Measurements from ENCODE around the gene LRRC43.

The LRRC43 gene, protein sequence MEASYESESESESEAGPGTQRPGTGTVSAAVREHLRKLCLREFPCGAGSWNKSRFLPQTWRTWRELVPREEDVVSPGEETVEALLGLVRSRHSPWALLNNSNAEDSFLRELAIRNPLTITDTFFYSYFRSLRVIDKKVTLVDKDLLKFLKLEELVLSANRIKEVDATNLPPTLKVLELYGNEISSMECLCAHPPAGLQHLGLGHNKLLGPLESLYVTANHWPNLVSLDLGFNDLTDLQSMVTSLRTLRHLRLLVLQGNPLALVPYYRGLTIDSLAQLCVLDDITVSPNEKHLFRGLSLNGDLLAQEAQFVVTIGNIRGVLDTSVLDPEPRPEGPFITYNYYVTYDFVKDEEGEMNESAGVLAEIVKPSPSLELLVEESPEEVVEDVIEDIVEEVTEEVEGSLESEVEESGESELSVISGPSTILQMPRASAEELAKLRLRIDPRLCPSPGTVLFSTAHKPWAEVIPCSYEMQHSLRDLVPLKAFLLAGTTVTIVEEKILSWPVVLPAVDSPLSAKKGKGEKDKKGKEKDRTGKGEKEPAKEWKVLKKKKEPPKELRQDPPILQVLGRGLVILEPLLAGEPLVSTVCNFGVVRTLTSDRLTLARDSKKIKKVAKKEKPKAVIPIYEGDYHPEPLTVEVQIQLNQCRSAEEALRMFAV

GRCh38 chr12:122182887-122183587, at the start of gene LRRC43:
TSS of gene LRRC43 (plus strand) at chr12:122183123. CDS start at chr12:122183145, 22 bp downstream.
- peak; percentile 32 for DNase-seq

GRCh38 chr12:122133192-122133950, 49.6 kb upstream of the LRRC43 start:
- DNase-seq = no peak

- DNase-seq = no peak
Observed at GRCh38 chr12:122135437-122136031, 47.4 kb upstream of the LRRC43 start.

DNA sequence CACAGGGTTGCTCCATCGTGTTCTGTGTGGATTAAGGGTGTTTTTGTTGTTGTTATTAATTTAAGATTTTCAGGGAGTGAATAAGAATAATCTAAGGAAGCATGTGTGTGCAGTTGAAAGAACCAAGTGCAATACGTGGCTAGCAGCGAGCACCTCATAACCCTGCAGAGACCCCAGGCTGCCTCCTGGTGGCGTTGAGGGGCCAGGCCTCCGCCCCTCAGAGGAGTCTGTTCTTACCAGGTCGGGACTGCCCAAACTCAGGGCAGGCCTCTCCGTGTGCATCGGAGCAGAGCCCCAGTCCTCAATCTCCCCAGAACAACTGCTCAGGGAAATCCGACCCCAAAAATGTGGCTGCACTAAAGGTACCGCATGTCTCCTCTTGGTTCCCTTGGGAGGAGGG, 45.7 kb upstream of the LRRC43 start:
- peak; percentile 18 for DNase-seq

DNA sequence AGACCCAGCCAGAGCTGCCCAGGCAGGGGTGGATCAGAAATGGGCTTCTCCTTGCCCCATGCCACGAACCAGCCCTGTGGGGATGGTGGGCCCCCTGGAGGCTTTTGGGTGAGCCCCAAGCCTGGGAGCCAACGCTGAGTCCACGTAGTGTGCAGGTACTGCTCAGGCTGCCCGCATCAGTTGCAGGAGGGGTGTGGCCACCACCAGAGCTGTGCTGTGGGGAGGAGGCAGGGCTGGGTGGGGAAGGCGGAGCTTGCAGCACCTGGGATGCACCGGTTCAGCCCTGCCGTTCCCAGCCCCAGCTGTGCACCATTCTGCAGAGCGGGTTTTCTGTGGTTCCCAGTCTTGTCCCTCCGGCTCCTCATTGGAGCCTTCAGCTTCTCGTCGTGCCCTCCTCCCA, 45.2 kb upstream of the LRRC43 start:
- peak; percentile 18 for DNase-seq

DNA sequence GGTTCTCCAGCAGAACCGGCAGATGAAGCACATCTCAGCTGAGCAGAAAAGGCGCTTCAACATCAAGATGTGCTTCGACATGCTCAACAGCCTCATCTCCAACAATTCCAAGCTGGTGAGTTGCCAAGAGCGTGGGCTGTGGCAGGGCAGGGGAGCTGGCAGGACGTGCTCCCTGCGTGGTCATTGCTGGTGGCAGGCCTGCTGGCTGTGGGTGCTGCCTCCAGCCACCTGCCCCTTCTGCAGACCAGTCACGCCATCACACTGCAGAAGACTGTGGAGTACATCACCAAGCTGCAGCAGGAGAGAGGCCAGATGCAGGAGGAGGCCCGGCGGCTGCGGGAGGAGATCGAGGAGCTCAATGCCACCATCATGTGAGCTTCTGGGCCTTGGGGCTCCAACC, 44.7 kb upstream of the LRRC43 start:
- DNase-seq = no peak

GRCh38 chr12:122138616-122139015, 44.3 kb upstream of the LRRC43 start:
- DNase-seq = no peak

GRCh38 chr12:122139266-122139665, 43.7 kb upstream of the LRRC43 start:
- no peak for DNase-seq

- no peak for DNase-seq
Observed at GRCh38 chr12:122139941-122140340, 43.0 kb upstream of the LRRC43 start.

DNA sequence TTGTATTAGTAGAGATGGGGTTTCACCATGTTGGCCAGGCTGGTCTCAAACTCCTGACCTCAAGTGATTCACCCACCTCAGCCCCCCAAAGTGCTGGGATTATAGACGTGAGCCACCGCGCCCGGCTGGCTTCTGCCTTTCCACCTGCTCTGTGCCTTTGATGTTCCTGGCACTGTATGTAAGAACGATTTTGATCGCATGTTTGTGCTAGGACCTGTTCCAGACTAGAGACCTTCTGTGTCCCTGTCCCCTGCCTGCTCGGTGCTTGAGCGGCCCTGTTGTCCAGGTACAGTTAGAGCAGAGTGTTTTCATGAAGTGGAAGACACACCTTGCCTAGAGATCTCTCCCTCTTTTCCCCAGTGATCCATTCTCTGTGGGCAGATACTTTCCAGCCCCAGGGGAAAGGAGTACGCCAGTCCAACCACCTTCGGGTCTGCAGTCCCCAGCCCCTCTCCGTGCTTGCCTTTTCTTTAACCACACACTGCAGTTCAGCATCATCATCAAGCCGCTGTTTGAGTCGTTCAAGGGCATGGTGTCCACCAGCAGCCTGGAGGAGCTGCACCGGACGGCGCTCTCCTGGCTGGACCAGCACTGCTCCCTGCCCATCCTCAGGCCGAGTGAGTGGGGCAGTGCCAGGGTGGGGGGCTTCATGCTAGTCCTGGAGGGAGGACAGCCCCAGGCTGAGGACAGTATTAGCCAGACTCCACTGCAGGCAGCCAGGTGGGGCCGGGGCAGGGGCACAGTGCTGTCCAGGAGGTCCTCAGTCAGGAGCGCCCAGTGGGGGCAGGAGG, 42.3 kb upstream of the LRRC43 start:
- no peak for DNase-seq

DNA sequence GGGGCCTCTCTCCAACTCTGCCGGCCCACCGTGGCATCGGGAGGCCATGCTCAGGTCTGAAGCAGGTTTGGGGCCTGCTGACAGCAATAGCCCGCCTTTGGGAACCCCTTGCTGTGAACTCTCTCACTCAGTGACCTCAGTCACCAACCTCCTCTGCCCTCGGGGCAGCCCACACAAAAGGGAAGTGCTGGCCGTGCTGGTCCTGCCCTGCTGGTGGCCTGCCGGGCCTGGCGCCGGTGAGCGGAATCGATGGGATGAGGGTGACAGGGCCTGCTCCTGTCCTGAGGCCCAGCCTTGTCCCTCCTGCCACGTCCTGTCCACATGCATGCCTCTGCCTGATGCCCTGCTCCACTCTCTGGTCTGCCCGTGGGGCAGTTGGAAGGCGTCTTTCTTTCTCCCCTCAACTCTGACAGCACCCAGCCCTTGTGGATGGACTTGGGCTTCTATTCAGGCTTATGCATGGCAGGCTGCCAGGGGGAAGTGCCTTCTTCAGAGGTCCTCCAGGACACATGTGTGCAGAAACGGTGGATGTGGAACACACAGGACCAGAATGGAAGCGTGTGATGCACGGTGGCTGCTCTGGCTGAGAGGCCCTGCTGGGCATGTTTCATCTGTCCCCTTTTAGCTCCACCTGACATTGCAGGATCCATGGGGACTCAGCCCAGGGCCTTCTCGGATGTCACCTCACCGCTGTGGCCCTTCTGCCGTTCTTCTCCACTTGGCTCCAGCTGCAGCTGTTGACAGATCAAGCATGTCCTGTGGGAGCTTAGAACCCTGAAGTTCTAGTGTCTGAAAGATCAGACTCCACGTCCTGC, 40.8 kb upstream of the LRRC43 start:
- no peak for DNase-seq

GRCh38 chr12:122142857-122143256, 40.1 kb upstream of the LRRC43 start:
- DNase-seq = no peak

GRCh38 chr12:122144885-122145284, 38.0 kb upstream of the LRRC43 start:
- no peak for DNase-seq

- no peak for DNase-seq
Observed at GRCh38 chr12:122145505-122146330, 37.2 kb upstream of the LRRC43 start.

DNA sequence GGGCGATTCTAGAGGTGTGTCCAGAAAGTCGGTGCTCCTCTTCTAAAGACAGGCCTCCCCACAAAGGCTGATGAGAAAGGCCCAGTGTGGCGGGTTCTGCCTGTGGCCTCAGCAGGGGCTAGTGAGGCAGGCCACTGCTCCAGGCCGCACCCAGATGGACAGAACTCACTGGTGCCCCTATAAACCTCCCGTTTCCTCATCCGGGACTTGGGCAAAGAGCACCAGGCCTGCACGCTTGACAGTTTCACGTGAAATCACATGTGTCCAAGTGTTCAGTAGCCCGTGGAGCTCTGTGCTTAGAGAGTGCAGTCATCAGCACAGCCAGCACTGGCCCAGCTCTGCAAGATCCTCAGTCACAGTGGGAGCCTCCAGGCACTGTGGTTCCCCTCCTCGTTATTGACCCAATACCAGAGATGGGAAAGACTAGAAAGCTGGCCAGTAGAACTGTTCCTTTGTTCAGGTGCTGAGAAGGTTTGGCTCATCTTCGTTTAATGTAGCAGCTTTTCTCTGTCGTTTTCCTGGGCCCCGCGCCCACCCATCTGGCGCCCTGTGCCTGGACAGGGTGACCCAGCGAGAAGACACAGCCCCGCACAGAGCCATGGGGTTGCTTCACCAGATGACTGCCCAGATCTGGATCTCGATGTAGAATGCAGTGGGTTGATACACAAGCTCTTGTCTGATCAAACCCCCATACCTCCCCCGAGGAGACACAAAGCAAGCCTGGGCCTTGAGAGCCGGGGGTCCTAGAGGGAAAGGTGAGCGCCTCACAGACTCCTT, 35.2 kb upstream of the LRRC43 start:
- DNase-seq = no peak

DNA sequence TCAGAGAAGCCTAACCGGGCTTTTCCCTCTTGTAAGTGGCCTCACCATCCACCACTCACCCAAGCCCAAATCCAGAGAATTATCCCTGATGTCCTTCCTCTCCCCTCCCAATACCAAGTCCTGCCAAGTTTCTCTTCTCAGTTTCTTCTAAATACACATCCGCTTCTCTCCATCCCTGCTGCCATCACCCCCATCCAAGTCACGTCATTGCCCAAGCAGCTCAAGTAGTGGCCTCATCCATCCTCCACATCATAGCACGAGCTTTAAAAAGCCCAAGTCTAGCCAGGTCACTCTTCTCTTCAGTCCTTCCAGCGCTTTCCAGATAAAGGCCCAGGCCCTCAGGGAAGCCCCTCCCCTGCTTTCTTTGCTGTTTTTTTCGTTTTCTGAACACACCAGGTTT, 34.3 kb upstream of the LRRC43 start:
- no peak for DNase-seq

DNA sequence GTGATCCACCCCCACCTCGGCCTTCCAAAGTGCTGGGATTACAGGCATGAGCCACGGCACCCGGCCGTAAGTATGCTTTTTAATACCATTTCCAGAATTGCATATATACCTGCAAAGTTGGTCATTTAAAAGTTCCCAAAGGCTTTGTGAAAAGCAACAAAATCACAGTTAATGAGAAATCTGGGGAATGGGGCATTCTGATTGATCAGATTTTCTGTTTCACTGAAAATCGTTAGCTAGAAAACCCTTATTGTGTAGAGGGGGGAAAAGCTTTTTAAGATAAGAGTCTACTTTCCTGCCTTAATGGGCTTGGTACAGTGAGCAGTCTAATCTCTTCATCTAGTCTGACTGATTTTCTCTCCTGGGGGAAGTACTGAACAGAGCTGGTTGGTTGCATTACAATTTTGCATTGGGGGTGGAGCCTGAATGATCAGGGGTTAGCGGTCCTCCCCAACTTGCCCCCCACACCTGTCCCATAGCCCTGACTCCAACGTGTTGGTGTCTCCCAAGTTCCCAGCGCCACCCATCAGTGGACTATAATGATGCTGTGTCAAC, 32.7 kb upstream of the LRRC43 start:
- DNase-seq = no peak

GRCh38 chr12:122152754-122153153, 30.2 kb upstream of the LRRC43 start:
- DNase-seq = no peak

DNA sequence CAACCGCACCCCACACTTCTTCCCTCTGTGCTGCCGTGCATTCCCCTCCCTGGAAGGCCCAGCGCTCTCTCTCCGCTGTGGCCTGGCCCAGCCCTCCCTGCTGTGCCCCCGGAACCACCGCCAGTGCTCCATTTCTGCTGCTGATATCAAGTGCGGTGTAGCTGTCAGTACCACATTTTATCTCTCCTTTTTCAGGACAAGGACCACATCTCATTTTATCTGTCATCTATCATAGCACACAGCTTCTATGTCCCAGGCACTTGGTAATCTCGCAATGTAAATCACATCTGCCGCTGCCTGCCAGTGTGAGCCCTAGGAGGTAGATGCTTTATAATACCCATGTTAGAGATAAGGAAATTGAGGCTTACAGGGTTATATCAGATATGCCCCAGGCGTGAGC, 27.2 kb upstream of the LRRC43 start:
- no peak for DNase-seq

Measured in activated CD4-positive, alpha-beta T cell treated with anti-CD3 and anti-CD28 coated beads for 48 hours (primary cell).